Ovary (tissue), 3 donors: ENCODE measurements around the gene KCNK6.

ENCODE experiments used
- EP300 ChIP-seq: sonication (generic); formaldehyde crosslinking; IDR thresholded peaks from one replicate; pipeline ENCODE4 v1.6.1; 2017; ENCODE audit warnings: antibody characterized with exemption
- POLR2A ChIP-seq: fragments of 450-650 bp; IDR thresholded peaks from one replicate; pipeline ENCODE4 v1.6.1; 2017; ENCODE audit warnings: antibody characterized with exemption, mild to moderate bottlenecking, moderate library complexity
- TF ChIP-seq, protein P1 (sequence below), 3 donors: fragments of 450-650 bp in 2 of 3; fragments of 200-600 bp in 1 of 3; IDR thresholded peaks; one replicate each; pipeline versions ENCODE4 v1.5.1 to v1.8.0; 2016 to 2022; ENCODE audit warnings: antibody characterized with exemption in 3 of 3, mild to moderate bottlenecking in 1 of 3
- donor health status: DM: no; HTN: no; CAD: no.

DNA sequence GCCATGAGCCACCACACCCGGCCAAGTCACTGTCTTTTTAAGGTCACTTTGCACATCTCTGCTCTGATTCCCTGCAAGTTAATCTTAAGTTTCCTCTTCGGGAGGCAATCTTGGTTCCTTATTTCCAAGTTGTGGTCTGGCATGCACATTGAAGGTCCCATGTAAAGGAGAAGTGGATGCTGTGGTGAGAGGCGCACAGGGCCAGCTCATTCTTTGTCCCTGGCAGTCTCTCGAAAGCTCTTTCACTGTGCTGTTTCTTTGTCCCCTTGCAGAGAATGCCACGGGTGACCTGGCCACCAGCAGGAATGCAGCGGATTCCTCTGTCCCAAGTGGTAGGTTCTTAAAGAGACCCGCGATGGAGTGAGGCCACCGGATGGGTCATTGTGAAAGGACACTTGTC lies 32.0 kb upstream of the KCNK6 start:
- TF ChIP-seq, protein P1, sequence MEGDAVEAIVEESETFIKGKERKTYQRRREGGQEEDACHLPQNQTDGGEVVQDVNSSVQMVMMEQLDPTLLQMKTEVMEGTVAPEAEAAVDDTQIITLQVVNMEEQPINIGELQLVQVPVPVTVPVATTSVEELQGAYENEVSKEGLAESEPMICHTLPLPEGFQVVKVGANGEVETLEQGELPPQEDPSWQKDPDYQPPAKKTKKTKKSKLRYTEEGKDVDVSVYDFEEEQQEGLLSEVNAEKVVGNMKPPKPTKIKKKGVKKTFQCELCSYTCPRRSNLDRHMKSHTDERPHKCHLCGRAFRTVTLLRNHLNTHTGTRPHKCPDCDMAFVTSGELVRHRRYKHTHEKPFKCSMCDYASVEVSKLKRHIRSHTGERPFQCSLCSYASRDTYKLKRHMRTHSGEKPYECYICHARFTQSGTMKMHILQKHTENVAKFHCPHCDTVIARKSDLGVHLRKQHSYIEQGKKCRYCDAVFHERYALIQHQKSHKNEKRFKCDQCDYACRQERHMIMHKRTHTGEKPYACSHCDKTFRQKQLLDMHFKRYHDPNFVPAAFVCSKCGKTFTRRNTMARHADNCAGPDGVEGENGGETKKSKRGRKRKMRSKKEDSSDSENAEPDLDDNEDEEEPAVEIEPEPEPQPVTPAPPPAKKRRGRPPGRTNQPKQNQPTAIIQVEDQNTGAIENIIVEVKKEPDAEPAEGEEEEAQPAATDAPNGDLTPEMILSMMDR (IDR thresholded peaks at IDR 0.05) = no peak
- TF ChIP-seq POLR2A (no peak), EP300 (no peak)
